Fibroblast of villous mesenchyme (primary cell): ENCODE results near the gene MBTD1. TPM values are rescaled to one million over a fixed set of nuclear protein-coding genes. Genes with fewer than 3 reads are reported as not detected.
"Not testable (repeated sequence)": the region's sequence is repeated elsewhere in the genome, so short reads cannot be mapped to it uniquely, and the experiment has no call there.

Experiments used
- DNase-seq: peaks from one replicate; pipeline ENCODE4 v3.0.0-alpha.2; 2010; ENCODE audit warnings: low read depth
- H3K4me3 ChIP-seq: 2 replicates; pipeline ENCODE4 v1.5.1; 2011; ENCODE audit warnings: low read depth, mild to moderate bottlenecking, low read length
- CTCF ChIP-seq: IDR thresholded peaks from 2 replicates; pipeline ENCODE4 v1.5.1; 2012; ENCODE audit warnings: low read depth, mild to moderate bottlenecking, low read length; ENCODE audit not compliant: insufficient read depth
- total RNA-seq: library from RNA; depleted of rRNA; stranded (reverse); fragments of >200 nt; gene quantifications from 2 replicates; pipeline ENCODE4 v1.2.3, GENCODE V29; 2012

MBTD1 gene
- total RNA-seq = 9.7 and 15.1 TPM in 2 replicates

GRCh38 chr17:51259564-51260236, at the start of gene MBTD1:
MBTD1 (minus strand) TSS chr17:51260049; CDS start chr17:51225161, 34,888 bp downstream.
- DNase-seq = peak; percentile 98
- TF ChIP-seq CTCF = no peak
- peak within 1 kb of the TSS; percentile 89 for H3K4me3 ChIP-seq

GRCh38 chr17:51305182-51305581, 45.3 kb upstream of the MBTD1 start:
- no peak for TF ChIP-seq CTCF
- no peak overlapping the region for H3K4me3 ChIP-seq
- no peak for DNase-seq

- H3K4me3 ChIP-seq = no peak overlapping the region
- no peak for DNase-seq
- no peak for TF ChIP-seq CTCF
These were observed 40.0 kb upstream of the MBTD1 start for GRCh38 chr17:51299859-51300258.

GRCh38 chr17:51298508-51299371, 38.9 kb upstream of the MBTD1 start:
- no peak overlapping the region for H3K4me3 ChIP-seq
- DNase-seq = peak; percentile 51
- TF ChIP-seq CTCF = peak; percentile 75

- not testable (repeated sequence) for H3K4me3 ChIP-seq, DNase-seq
These were observed 34.5 kb upstream of the MBTD1 start for GRCh38 chr17:51294338-51294737.

- no peak for TF ChIP-seq CTCF
- no peak overlapping the region for H3K4me3 ChIP-seq
- no peak for DNase-seq
These were observed 29.9 kb upstream of the MBTD1 start for GRCh38 chr17:51289696-51290111.

- DNase-seq = no peak
- H3K4me3 ChIP-seq = no peak overlapping the region
- TF ChIP-seq CTCF = no peak
These were observed 27.6 kb upstream of the MBTD1 start for GRCh38 chr17:51287412-51287811.
